ENCODE data around the gene TMPRSS12.

- TF ChIP-seq POLR2AphosphoS5 (IDR thresholded peaks at IDR 0.05; ENCODE audit: low read depth, low read length): no peak
- TF ChIP-seq CTCF (IDR thresholded peaks at IDR 0.05 in 2 of 3, conservative IDR thresholded peaks at IDR 0.05 in 1 of 3; ENCODE audit: borderline replicate concordance in 1 of 3, insufficient read depth in 1 of 3, low read depth in 2 of 3, low read length in 2 of 3): no peak
- TF ChIP-seq YY1 (IDR thresholded peaks at IDR 0.05; ENCODE audit: extremely low read depth, insufficient replicate concordance, low read depth, low read length): no peak
These were observed 82.6 kb downstream of the TMPRSS12 start for GRCh38 chr12:50925342-50925651.

Data from HCT116 (cell line).